AG09319 (cell line): Measurements from ENCODE around the gene NEK7.
"Not testable (repeated sequence)": the region's sequence is repeated elsewhere in the genome, so short reads cannot be mapped to it uniquely, and the experiment has no call there.

ENCODE experiments used
- DNase-seq: peaks from one replicate; pipeline ENCODE4 v3.0.0-alpha.2; 2010; ENCODE audit warnings: low read depth; ENCODE audit errors: extremely low read depth
- CTCF ChIP-seq: IDR thresholded peaks from 2 replicates; pipeline ENCODE4 v1.5.1; 2011; ENCODE audit warnings: low read depth, mild to moderate bottlenecking, inconsistent platforms, low read length, moderate library complexity

The NEK7 gene

GRCh38 chr1:198298640-198299039 is 141.8 kb downstream of the NEK7 start:
- no peak for TF ChIP-seq CTCF
- no peak for DNase-seq

GRCh38 chr1:198300451-198300850 is 143.7 kb downstream of the NEK7 start:
- DNase-seq: no peak
- no peak for TF ChIP-seq CTCF

- no peak for DNase-seq
- no peak for TF ChIP-seq CTCF
These were observed 147.6 kb downstream of the NEK7 start for GRCh38 chr1:198304431-198304830.

- DNase-seq: not testable (repeated sequence)
These were observed 158.0 kb downstream of the NEK7 start for GRCh38 chr1:198314817-198315216.

- not testable (repeated sequence) for DNase-seq
These were observed 158.5 kb downstream of the NEK7 start for GRCh38 chr1:198315331-198315730.

GRCh38 chr1:198316546-198317100 is 159.8 kb downstream of the NEK7 start:
- TF ChIP-seq CTCF: no peak
- no peak for DNase-seq

GRCh38 chr1:198318085-198318484 is 161.3 kb downstream of the NEK7 start:
- no peak for DNase-seq
- no peak for TF ChIP-seq CTCF

GRCh38 chr1:198320759-198321158 is 164.0 kb downstream of the NEK7 start:
- no peak for TF ChIP-seq CTCF
- no peak for DNase-seq
